Epithelial cell of prostate (primary cell): ENCODE measurements around the gene CABLES2.
"Not testable (repeated sequence)": the region's sequence is repeated elsewhere in the genome, so short reads cannot be mapped to it uniquely, and the experiment has no call there.

ENCODE experiments used
- DNase-seq: peaks from one replicate; pipeline ENCODE4 v3.0.0-alpha.2; 2011; ENCODE audit warnings: low read depth, low spot score
- H3K27ac ChIP-seq: fragments of 450-650 bp; 2 replicates; pipeline ENCODE4 v1.5.1; 2017; ENCODE audit warnings: mild to moderate bottlenecking

Gene CABLES2

DNA sequence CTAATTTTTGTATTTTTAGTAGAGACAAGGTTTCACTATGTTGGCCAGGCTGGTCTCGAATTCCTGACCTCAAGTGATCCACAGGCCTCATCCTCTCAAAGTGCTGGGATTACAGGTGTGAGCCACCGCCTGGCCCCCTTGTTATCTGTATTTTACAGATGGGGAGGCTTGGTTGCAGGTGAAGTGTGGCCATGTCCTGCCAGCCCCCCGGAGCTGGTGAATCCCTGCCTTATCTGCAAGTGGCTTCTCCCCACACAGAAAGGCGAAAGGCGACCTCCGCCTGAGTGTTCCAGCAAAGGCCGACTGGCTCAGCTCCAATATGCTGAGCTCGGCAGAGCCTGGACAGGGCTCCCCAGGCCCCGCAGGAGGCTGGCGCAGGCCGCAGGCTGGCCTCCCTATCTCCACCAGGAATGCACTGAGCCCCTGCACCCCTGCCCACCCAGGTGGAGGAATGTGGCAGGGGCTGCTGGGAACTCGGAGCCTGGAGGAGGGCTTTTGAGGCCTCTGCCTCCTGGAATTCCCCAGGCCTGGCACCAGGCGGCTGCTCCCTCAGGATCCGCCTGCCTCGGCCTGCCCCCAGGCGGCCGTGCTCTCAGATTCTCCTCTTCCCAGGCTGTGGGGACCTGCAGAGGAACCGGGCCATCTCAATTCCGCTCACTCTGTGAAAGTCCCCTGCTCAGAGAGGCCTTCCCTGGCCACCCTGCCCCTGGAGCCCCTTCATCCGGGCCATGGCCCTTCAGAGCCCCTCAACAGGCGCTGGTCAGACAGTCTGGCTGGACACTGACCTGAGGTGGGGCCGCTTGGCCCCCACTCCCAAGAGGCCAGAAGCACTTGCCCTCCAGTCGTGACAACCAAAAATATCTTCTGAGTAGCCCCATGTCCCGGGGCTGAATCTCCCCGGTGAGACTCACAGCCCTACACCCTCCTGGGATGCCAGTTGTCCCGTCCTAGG is 30.7 kb downstream of the CABLES2 start:
- DNase-seq, result no peak
- peak overlapping the region; percentile 97 for H3K27ac ChIP-seq

DNA sequence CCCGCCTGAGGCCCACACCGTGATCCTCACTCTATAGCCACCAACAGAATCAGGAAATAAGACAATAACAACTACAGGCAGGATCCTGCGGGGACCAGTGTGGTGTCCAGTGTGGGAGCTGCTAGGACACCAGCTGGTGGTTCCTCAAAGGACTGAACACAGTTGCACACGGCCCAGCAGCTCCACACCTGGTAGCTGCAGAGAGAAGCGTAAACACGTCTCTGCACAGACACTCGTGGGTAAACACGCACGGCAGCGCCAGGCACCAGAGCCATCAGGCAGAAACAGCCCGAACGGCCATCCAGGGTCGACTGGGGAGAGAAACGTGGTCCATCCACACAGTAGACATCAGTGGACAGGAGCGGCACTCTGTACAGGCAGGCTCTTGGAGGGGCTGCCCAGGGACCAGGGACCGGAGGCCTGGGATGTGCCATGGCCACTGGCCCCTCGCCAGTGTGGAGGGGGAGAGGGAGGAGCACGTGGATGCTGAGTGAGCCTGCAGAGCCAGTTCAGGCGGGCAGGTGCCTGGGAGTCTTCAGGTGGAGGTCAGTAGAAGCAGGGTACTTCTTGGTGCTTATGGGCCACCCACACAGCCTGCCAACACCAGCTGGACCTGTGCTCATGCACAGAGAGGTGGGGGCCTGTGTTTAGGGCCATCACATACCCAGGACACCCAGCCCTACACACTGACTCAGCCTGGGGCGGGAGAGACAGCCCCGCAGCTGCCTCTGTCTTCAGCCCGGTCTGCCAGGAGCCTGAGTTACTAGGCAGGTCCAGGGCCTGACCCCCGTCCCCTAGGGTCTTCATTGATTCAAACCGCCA is 32.5 kb downstream of the CABLES2 start:
- no peak overlapping the region for H3K27ac ChIP-seq
- DNase-seq, result no peak

DNA sequence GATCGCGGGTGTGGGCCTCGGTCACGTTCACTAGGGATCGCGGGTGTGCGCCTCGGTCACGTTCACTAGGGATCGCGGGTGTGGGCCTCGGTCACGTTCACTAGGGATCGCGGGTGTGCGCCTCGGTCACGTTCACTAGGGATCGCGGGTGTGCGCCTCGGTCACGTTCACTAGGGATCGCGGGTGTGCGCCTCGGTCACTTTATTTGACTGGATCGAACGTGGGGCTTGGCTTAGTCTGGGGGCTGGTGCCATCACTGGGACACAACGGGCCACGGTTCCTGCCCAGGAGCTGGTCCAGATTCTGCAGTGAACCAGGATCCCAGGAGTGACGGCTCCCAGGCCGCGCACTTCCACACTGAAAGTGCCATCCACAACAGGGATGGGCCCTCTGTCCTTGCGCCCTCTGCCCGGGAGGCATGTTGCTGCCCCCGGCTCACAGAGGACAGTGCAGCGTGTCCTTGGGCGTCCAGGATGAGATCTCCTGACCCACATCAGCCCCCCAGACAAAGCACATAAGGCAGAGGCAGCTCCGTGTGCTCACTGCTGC is 33.4 kb downstream of the CABLES2 start:
- H3K27ac ChIP-seq, DNase-seq: not testable (repeated sequence)

DNA sequence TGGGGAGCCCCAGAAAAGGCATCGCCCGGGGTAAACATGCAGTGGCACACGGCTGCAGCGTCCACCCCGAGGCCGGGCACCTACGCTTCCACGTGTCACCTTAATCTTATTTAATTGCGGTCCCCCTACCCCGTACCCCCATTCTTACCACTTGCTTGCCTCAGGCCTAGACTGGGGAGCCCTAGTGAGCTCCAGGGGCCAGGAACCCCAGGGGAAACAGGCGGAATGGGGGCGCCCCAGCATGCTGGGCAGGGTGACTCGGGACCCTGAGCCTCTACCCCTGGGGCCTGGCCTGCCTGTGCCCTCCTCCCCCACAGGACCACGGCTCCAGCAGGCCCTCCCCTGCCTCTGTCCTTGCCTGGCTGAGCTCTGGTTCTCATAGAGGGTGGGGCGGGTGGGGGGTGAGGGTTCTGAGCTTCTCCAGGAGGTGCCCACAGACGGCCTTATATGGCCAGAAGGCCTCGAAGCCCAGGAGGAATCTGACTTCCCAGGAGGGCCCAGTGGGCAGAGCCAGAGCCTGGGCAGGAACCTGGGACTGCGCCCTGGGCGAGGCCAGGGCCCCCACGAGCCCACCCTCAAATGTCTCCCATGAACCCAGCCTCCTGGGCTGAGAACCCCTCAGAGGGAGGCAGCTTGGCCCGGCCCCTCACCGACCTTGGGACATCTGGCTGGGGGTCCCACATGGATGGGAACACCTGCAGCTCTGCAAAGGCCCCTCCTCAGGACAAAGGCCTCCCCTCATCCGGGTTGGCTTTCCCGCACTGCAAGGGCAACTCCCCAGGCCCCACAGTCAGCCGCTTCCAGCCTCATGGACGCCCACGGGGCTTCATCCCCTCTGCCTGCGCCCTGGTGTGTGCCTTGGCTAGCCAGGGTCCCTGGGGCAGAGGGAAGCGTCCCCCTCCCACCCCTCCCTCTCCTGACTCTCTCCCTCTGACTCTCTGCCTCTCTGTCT is 34.8 kb downstream of the CABLES2 start:
- no peak for DNase-seq
- H3K27ac ChIP-seq, result no peak overlapping the region

DNA sequence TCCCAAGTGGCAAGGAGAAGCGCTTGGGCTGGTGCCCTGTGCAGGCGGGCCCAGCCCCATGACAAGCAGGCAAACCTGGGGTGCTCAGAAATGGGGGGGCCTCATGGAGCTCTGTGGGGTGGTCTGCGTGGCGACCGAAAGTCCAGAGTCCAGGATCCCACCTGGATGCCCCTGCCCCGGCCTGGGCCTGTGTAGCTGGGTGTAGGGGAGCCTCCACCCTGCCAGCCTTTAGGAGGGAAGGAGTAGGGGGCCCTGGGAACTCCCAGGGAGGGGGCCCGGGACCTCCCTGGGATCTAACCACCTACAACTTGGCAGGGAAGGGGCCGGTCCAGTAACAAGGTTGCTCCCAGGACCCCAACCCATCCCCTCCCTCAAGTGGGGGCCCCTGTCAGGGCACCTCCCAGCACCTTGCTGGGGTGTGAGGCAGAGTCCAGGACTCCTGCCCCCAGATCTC is 35.5 kb downstream of the CABLES2 start:
- DNase-seq, result no peak
- no peak overlapping the region for H3K27ac ChIP-seq

DNA sequence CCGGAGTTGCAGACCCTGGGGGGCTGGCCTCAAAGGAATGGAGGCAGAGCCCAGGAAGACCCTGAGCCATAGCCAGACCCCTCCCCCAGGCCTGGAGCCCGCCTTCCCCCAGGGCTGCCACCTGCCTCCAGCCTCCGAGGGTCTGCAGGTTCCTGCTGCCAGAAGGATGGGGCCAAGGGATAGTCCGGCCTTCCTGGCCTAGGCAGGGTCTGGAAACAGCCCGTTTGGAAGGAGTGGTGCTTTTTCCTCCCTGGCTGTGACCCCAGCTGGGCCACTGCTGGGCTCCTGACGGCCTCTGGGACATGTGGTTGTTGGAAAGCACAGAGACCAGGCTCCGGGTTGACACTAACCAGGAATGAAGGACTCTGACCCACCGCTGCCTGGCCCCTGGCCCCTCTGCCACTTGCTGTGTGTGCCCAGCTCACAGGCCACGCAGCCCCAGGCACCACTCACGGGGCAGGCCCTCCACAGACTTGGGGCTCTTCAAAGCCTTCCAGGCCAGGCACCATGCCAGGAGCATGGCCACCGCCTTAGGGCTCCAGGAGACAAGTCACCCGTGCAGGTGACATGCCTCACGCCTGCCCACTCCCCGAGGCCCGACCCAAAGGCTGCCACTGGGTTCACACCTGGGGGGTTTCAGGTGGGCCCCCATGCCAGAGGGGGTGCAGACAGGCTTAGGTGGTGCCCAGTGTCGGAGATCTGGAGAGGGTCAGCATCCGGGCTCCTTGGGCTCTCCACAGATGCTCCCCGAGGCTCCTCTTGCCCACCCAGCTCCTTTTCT is 36.1 kb downstream of the CABLES2 start:
- no peak for DNase-seq
- no peak overlapping the region for H3K27ac ChIP-seq

DNA sequence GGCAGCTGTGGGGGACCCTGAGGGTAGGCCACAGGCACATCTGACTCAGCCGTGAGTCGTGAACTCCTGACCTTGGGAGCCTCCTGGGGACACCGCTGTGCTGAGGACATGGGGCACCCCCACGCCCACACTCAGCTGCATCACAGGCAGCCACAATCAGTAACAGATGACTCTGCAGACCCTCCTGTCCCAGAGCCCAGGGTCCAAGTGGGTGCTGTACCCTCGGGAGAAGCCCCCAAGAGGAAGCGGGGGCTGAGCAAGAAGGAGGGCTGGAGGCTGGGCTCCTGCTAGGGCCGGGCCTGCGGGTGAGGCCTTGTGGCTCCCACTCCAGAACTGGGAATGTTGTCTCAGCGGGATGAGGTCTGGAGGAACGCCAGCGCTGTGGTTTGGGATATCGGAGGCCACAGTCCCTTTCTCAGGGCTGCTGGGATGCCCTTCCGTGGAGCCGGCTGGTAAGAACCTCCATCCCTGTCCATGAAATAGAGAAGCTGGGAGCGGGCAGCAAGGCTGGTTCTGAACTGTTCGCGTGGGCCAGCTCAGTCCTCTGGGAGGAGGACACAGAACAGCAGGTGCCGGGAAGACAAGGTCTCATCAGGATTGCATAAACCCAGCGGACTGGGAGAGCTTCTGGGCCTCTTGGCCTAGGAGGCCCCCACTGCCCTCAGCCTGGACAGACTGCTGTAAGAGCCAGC is 36.8 kb downstream of the CABLES2 start:
- no peak for DNase-seq
- no peak overlapping the region for H3K27ac ChIP-seq

DNA sequence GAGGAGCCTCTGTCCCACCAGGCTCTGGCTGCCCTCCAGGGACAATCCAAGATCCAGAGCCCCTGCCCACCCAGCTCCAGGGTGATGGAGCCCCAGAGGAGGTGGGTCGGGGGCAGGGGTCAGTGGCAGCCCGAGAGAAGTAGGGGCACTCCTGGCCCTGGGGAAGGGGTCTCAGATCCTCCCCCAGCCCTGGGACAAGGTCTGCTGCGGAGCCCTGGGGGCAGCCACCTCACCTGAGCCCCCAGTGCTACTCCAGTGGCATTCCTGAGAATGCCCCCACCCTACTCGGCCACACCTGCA is 37.3 kb downstream of the CABLES2 start:
- DNase-seq, result no peak
- no peak overlapping the region for H3K27ac ChIP-seq

DNA sequence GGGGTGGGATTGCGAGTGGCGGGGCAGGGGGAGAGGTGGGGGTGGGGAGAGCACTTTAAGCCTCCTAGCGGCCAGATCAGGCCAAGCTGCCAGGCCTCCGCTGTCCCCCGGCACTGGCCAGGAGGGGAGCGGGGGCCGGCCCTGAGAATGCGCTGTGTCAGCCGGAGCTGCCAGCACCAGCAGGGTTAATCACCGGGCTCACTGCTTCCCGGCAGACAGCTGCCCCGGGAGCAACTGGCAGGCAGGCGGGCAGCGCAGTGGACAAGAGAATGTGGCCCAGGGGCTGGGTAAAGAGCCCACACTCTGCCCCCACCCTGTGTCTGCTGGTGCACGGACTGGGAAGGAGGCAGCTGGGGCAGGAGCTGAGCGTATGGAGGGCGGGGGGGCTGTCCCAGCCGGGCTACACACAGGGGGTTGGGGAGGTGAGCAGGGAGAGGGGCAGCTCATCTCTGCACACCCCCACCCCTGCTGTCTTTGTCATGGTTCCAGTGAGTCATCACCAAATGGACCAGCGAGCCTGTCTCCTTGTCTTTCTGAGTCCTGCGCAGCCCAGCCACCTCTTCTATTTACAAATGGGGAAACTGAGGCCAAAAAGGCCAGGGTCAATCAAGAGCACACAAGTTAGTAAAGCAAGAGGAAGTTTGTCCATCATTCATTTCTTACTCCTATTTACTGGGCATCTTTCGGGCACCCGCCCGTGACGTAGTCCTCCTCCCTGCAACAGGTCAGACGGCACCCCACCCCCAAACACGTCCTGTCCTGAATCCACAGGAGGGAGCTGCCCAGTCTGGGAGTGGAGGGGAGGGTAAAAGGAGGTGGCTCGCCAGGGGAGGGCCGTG is 37.9 kb downstream of the CABLES2 start:
- no peak for DNase-seq
- H3K27ac ChIP-seq, result peak overlapping the region; percentile 7

DNA sequence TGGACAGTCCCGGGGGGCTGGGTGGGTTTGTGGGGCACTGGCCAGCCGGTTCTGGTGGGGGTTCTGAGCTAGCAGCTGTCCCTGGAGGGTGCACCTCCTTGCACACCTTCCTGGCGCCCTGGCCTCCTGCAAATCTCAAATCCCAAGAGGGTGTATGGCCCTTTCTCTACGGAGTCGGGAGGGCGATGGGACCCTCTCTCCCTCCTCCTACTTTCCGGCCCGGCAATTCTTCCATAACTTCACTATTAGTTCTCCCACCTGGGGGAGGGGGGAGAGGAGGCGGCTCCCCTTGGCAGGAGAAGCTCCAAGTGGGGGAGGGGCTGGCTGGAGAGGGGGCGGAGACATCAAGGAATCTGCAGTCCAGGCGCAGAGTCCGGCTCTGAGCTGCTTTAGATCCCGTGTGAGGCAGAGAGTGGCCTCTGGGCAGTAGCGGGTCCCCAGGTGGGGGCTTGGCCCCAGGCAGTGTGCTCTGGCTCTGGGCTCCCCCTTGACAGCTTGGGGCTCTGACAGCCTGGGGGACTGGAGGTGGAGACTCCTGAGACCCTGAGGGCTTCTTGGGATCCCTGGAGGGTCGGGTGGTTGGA is 38.6 kb downstream of the CABLES2 start:
- DNase-seq, result no peak

DNA sequence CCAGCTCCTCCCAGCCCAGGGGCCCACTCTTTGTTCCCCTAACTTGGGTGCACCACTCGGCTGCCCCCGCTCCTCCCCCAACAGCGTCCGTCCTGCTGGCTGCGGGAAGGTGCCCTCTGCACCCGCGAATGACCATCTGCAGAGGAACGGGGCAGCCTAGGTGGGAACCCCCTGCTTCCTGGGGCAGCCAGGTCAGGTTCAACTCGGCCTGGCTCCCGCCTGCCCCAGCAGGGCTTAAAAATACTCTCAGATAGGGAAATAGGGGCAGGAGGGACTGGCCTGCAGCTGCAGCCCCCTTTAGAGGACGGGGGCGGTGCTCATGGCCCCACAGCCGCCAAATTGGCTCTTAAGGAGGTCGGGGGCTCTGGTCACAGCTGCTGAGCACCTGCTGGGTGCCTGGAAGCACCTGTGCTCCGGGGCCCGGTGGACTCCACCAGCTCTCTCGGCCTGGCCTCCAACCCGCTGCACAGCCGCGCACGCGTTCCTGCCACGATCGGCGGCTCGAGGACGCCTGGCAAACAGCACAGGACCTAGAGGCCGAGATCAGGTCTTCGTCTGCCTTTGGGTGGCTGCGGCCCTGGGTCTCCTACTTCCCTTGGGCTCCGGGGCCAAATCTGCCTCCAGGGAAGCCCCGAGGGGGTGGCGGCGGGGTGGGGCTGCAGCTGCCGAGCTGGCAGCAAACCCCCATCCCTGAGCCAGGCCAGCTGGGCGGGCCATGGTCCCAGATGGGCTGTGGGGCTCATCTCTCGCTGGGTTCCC is 39.3 kb downstream of the CABLES2 start:
- DNase-seq, result no peak
- H3K27ac ChIP-seq, result no peak overlapping the region

More for the DNA sequence above, 38.6 kb downstream of the CABLES2 start:
- no peak overlapping the region for H3K27ac ChIP-seq

DNA sequence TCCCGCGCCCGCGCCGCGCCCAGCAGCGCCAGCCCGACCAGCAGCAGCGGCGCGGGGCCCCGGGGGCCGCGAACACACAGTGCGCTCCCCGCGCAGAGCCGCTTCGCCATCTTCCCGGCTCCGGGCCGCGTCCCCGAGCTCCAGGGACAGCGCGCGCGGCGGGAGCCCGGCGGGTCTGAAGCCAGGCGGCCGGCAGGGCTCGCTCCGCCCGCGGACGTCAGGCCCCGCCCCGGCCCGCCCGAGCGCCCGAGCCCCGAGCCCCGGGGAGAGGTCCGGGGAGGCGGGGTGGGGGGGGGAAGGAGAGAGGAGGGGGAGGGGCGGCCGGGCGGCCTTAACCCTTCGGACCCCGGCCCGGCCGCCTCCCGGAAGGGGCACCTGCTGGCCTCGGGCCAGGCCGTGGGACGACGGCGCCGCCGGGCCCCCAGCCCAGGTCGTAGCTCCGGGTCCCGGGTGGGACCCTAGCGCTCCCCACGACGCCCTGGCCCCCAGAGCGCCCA is 39.9 kb downstream of the CABLES2 start, which contains the start of gene LAMA5:
Gene LAMA5, minus strand, starts transcription at position 177 of the 497 bp plus-strand sequence. Its CDS starts 67 bp downstream, at position 110.
- DNase-seq, result no peak
- peak within 1 kb of the TSS; percentile 80 for H3K27ac ChIP-seq

DNA sequence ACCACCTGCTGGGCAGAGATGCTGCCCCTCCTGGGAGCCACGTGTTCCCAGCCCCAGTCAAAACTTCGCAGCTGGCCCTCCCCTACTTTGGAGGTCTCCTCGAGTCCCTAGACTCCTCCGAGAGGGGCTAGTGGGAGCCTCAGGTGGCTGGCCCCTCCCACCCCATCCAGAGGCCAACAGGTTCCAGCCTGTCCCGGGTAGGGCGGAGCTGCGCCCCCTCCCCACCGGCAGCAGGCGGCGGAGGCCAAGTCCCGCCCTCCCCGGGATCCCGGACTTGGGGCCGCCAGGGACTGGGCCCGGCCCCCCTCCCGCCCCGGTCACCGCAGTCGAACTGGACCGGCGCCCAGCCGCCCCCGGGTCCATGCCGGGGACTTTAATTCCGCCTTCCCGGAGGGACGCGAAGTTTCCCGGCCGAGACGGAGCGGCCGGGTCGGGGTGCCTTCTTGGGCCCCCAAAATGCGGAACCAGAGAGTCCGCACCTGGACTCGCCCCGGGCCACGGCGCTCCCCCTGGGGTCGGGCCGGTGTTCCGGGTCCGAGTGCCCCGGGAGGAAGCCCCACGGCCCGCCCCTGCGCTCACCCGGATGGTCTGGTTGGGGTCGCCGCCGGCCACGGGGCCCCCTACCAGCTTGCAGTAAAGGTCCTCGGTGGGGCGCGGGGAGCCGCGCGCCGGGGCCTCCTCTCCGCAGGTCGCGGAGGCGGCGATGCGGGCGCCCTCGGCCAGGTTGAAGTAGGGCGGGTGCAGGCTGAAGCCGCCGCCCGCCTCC is 40.5 kb downstream of the CABLES2 start:
- peak overlapping the region; percentile 80 for H3K27ac ChIP-seq
- DNase-seq, result no peak

DNA sequence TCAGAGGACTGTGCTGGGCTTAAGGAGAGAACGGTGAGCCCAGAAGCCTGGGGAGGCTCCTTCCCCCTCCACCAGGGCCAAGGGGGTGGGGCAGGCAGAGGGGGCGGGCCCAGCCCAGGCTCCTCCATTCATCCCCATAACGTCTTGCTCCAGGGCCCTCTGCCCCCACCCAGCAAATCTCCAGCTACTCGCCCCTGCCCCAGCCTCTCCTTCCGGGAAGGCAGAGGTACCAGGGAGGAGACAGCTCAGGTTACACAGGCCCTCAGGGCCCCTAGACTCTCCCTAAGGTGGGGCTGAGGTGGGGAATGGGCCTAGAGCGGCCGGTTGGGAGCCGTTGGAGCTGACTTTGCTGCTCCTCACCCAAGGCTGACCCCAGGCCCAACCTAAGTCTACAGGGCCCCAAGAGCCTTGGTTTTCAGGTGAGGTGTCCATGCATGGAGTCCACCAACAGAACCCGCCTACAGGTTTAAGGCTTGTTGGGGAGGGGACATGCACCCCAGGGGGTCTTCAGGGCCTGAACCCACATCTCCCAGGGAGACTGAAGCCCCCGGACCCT is 41.2 kb downstream of the CABLES2 start:
- no peak for DNase-seq
- peak overlapping the region; percentile 80 for H3K27ac ChIP-seq
